Suppressor macrophage treated with lipopolysaccharide for 1 hour (primary cell): ENCODE measurements around the gene PBRM1.
"Not testable (repeated sequence)": the region's sequence is repeated elsewhere in the genome, so short reads cannot be mapped to it uniquely, and the experiment has no call there.

ENCODE experiments used
- DNase-seq, 3 donors: peaks; one replicate each; pipeline ENCODE4 v3.0.0-alpha.2; 2020 to 2022

The PBRM1 gene

DNA sequence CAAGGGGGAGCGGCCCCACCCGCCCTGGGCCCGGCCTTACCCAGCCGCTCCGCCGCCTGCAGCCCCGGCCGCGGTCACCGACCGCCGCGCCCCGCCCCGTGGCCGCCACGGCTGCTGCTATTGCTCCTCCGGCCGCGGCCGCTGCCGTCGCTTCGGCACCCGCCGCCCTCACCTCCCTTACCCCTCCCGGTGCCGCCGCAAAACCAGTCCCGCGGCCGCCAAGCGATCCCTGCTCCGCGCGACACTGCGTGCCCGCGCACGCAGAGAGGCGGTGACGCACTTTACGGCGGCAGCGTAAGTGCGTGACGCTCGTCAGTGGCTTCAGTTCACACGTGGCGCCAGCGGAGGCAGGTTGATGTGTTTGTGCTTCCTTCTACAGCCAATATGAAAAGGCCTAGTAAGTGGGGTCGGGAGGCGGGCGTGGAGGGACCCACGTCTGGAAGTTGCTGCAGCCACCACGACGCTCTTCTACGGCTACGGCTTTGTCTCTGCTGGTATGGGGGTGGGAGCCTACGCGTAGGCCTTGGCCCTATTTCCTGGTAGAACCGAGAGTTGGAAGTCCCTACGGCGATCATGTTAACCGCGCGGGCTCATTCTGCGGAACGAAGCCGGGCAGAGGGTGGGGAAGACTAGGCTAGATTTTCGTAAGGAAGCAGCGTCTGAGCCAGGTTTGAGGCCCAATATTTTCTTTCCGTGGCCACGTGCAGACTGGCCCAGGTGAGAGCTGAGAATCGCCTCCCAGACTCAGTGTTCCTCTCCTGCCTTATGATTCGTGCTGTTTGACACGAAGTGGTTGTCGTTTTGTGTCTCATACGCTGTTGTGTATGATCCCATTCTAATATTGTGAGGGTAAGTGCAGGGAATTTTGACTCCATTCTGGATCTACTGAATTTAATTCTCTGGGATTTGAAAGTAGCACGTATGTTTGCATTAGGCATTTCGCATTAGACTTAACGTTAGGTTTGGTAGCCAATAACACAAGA is at the start of gene PBRM1, which contains the start of gene GNL3:
TSS of gene PBRM1 (minus strand) at position 205 of the 983 bp plus-strand sequence.
TSS of gene GNL3 (plus strand) at position 324 of the 983 bp plus-strand sequence. CDS start at position 385, 61 bp downstream.
- DNase-seq, result peak; percentile 97

DNA sequence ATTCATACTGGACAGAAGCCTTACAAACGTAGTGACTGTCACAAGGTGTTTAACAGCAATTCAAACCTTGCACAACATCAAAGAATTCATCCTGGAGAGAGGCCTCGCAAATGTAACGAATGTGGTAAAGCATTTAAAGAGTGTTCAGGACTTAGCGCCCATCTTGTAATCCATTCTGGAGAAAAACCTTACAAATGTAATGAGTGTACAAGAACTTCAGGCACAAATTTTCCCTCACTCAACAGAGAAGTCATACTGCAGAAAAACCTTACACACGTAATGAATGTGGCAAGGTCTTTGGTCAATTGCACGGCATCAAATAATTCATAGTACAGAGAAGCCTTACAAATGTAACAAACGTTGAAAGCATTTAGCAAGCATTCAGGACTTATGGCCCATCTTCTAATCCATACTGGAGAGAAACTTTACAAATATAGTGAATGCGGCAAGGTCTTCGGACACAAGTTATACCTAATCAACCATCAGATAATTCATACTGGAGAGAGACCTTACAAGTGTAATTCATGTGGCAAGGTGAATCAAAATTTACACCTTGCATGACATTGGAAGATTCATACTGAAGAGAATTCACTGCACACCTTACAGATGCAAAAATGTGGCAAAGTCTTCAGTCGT is 47.7 kb upstream of the PBRM1 start:
- DNase-seq, result no peak

DNA sequence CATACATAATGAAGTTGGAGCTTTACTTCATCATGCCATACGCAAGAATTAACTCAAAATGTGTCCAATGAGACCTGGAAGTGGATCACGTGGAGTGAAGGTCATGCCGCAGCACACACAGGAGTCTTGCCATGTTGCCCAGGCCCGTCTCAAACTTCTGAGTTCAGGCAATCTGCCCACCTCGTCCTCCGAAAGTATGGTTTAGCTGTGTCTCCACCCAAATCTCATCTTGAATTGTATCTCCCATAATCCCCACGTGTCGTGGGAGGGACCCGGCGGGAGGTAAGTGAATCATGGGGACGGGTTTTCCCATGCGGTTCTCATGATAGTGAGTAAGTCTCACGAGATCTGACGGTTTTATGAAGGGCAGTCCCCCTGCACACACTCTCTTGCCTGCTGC is 45.9 kb upstream of the PBRM1 start:
- DNase-seq, result peak in 1 of 3 donors; percentile 41

DNA sequence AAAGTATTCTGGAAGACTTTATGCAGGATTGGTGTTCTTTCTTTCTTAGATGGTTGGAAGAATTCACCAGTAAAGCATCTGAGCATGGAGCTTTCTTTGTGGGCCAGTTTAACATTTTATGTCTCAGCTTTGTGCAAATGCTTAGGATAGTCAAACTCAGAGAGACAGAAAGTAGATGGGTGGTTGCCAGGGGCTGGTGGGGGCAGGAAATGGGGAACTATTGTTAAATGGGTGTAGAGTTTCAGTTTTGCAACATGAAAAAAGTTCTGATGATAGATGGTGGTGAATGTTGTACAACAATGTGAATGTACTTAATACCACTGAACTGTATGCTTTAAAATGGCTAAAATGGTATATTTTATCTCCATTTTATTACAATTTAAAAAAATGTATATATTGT is 45.0 kb upstream of the PBRM1 start:
- DNase-seq, result no peak

GRCh38 chr3:52728753-52729152 is 43.0 kb upstream of the PBRM1 start:
- DNase-seq, result not testable (repeated sequence)

- DNase-seq, result no peak
Observed at GRCh38 chr3:52724511-52724910, 38.8 kb upstream of the PBRM1 start.

- no peak for DNase-seq
Observed at GRCh38 chr3:52723935-52724334, 38.2 kb upstream of the PBRM1 start.

GRCh38 chr3:52722491-52722890 is 36.8 kb upstream of the PBRM1 start:
- DNase-seq, result no peak

GRCh38 chr3:52721730-52722008 is 36.0 kb upstream of the PBRM1 start:
- DNase-seq, result peak; percentile 19 to 41 (median 27)

DNA sequence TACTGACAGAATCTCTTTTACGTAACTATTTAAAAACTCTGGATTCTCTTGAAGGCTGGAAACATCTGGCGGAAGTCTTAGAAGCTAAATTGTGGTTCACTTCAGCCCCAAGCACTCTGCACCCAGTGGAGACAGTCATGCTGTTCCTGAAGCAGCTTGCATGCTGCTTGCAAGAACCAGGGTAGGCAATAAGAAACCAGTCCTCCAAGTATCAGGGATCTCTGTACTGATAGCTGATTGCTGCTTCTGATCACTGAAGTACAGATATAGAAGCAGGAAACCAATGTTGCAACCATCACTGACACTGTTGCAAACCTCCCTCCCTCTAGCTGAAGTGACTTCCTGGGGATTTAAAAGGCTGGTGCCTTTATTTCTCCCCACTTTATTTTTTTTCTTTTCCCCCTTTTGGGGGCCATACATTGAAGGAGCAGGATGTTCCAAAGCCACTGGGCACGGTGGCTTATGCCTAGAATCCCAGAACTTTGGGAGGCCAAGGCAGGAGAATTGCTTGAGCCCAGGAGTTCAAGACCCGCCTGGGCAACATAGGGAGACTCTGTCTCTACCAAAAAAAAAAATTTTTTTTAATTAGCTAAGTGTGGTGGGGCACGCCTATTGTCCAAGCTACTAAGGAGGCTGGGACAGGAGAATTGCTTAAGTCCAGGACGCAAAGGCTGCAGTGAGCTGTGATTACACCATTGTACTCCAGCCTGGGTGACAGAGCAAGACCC is 35.5 kb upstream of the PBRM1 start:
- peak; percentile 15 to 42 (median 40) for DNase-seq

GRCh38 chr3:52719618-52720017 is 33.9 kb upstream of the PBRM1 start:
- no peak for DNase-seq

- DNase-seq, result peak in 1 of 3 donors; percentile 35
Observed at GRCh38 chr3:52715714-52716305, 30.1 kb upstream of the PBRM1 start.

DNA sequence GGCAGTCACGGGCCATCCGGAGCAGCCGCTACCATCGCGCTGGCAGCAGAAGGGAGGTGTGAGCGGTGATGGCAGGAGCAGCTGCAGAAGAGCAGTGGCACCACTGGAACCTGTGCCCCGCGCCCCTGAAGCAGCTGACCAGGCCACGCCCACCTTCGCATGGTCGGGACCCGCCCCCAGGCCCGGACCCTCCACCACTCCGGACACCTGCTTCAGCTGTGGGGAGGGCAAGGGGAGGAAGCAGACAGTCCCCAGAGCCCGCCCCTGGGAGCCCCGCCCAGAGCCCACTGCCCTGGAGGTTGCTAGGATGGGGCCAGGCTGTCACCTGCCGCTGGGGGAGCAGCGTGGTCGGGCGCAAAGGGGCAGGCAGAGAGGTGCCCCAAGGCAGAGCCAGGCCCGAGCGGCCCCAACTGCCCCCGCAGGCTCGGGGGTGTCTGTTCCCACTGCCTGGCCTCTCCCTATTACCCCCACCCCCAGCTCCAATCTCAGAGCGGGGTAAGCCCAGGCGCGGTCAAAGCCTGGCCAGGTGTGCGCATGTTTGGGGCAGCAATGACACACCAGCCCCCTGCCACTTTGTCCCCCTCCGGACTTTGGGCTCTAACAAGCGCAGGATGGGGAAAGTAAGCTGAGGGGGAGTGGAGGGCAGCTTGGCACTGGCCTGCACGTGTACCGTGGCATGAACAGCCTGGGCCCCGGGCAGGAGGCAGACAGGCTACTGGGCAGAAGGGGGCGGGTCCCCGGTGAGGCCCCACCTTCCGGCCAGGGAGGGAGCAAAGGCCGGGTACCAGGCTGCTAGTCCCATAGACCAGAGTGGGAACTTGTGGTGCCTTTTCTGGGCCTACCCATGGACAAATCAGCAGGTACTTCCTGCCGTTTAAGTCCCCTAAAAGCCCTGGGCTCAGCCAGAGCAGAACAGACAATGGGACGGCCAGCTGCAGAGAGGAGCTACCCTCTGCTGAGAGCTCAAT is 28.9 kb upstream of the PBRM1 start:
- DNase-seq, result no peak

GRCh38 chr3:52712291-52713212 is 26.8 kb upstream of the PBRM1 start:
- DNase-seq, result no peak

- no peak for DNase-seq
Observed at GRCh38 chr3:52710512-52710911, 24.8 kb upstream of the PBRM1 start.

DNA sequence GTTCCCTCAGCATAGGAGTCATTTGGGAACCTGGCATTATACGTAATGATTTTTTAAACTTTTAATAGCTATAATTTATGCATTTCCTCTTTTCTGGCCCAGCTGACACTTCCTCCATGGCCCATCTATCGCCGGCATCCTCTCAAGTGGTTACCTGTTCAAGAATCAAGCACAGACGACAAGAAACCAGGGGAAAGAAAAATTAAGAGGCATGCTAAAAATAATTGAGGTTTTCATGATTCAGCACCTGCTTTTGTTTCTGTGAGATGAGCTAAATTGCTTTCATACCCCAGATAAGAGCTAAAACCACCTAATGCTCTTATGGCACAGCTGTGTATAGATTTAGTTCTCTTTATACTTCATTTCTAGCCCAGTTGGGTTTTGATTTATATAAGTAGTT is 21.9 kb upstream of the PBRM1 start:
- no peak for DNase-seq

- DNase-seq, result peak; percentile 91 to 96 (median 94)
Observed at GRCh38 chr3:52705688-52706686, 20.3 kb upstream of the PBRM1 start, which contains the start of the genes GLT8D1 and SPCS1. Gene GLT8D1 (minus strand): TSS chr3:52705791. CDS start chr3:52700460, 5,331 bp downstream. Gene SPCS1 (plus strand): TSS chr3:52706106. CDS start chr3:52706247, 141 bp downstream.

- DNase-seq, result no peak
Observed at GRCh38 chr3:52705438-52705687, 19.6 kb upstream of the PBRM1 start.
